GM12873 (cell line): ENCODE results near the gene RFX3.

Experiments
- TF ChIP-seq, protein P1 (sequence below): IDR thresholded peaks from 2 replicates; pipeline ENCODE4 v1.5.1; 2012; ENCODE audit warnings: low read depth, mild to moderate bottlenecking, moderate library complexity, low read length, control low read depth; ENCODE audit not compliant: insufficient read depth; ENCODE audit errors: missing control alignments

Gene RFX3

GRCh38 chr9:3525096-3525835 lies 535 bp downstream of the RFX3 start:
- TF ChIP-seq, protein P1, sequence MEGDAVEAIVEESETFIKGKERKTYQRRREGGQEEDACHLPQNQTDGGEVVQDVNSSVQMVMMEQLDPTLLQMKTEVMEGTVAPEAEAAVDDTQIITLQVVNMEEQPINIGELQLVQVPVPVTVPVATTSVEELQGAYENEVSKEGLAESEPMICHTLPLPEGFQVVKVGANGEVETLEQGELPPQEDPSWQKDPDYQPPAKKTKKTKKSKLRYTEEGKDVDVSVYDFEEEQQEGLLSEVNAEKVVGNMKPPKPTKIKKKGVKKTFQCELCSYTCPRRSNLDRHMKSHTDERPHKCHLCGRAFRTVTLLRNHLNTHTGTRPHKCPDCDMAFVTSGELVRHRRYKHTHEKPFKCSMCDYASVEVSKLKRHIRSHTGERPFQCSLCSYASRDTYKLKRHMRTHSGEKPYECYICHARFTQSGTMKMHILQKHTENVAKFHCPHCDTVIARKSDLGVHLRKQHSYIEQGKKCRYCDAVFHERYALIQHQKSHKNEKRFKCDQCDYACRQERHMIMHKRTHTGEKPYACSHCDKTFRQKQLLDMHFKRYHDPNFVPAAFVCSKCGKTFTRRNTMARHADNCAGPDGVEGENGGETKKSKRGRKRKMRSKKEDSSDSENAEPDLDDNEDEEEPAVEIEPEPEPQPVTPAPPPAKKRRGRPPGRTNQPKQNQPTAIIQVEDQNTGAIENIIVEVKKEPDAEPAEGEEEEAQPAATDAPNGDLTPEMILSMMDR = no peak

DNA sequence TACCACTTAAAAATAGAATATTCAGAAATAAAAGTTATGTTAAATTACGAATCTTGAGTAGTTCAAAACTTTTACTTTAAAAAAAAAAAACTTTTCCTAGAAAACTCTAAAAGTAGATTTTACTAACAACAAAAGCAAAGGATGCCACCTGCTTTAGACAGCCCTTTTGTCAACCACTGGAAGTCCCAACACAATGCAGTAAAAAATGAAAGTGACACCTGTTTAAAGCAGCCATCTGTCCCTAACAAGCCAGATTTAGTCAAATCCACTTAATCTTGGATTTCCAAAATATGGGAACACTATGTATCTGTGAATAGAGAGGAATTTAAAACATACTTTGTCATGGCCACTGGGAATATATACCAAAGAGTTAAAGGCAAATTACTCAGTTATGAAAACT lies 3.8 kb downstream of the RFX3 start:
- TF ChIP-seq, protein P1 = no peak

- TF ChIP-seq, protein P1 = no peak
Observed at GRCh38 chr9:3520564-3520963, 5.2 kb downstream of the RFX3 start.

- TF ChIP-seq, protein P1 = no peak
Observed at GRCh38 chr9:3517377-3518048, 8.3 kb downstream of the RFX3 start.

DNA sequence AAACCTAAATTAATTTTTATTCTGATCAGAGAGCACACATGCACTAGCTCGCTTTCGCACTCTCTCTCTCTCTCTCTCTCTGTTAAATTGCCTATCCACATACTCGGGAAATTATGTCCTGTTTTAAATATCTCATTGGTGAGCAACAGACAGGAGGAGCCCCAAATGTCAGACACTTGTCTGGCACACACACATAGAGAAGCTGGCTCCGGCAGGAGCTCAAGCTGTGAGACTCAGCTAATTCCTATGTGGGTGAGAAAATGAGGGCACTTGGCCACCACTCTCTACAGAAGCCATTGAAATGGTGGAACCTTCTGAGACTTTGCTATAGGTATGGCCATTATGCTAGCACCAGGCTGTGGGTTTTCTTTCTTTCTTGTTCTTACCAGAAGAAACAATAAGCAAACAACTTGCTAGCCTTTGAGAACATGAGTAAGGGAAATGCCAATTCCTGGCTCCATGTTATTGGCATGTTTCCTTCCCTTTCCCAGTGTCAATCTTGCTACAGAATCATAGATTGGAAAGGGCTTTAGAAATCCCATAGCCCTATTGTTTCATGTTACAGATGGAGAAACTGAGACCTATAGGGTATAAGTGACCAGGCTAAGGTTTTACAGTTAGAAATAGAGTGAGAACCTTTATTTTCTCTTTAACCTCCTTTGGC lies 9.0 kb downstream of the RFX3 start:
- TF ChIP-seq, protein P1 = no peak

GRCh38 chr9:3515405-3515804 lies 10.4 kb downstream of the RFX3 start:
- TF ChIP-seq, protein P1 = no peak

DNA sequence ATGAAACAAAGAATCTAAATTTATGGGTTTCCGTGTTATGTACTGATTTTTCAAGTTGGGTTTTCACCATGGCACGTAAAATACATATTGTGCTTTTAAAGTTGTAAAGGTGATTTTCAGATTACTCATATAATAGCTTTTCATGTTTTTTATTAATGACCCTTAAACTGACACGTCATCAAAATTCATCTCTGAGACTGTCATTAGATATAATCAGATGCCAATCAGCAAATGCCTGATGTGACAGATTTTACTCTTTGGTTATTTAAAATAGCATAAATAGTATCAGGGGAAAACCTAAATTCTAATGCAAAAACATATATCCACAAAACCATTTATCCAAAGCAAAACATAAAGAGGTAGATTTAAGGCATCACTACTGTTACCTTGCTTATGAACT lies 11.0 kb downstream of the RFX3 start:
- TF ChIP-seq, protein P1 = no peak
